Brain microvascular endothelial cell (primary cell): ENCODE results near the gene ZNF143.
"Not testable (repeated sequence)": the region's sequence is repeated elsewhere in the genome, so short reads cannot be mapped to it uniquely, and the experiment has no call there.

ENCODE experiments used
- DNase-seq: peaks from one replicate; pipeline ENCODE4 v3.0.0-alpha.2; 2020
- H3K27ac ChIP-seq: fragments of 250-450 bp; sonication (Bioruptor Pico); 2 replicates; pipeline ENCODE4 v1.5.1; 2020; ENCODE audit warnings: mild to moderate bottlenecking, moderate library complexity
- H3K27me3 ChIP-seq: fragments of 250-450 bp; sonication (Bioruptor Pico); replicated peaks from 2 replicates; pipeline ENCODE4 v1.5.1; 2020; ENCODE audit warnings: mild to moderate bottlenecking
- H3K36me3 ChIP-seq: fragments of 250-450 bp; sonication (Bioruptor Pico); replicated peaks from 2 replicates; pipeline ENCODE4 v1.5.1; 2020; ENCODE audit warnings: mild to moderate bottlenecking
- H3K4me3 ChIP-seq: 2 replicates; pipeline ENCODE4 v1.5.1; 2011; ENCODE audit warnings: low read depth, mild to moderate bottlenecking, control low read depth, low read length, moderate library complexity
- in situ Hi-C: cut with HindIII; loops from 2 replicates; pipeline ENCODE4 v1.10.0; 2017; ENCODE audit warnings: low sequenced_read_pairs, low pct_ligation_motif_present
- TF ChIP-seq, protein P1 (sequence below): IDR thresholded peaks from 2 replicates; pipeline ENCODE4 v1.5.1; 2011; ENCODE audit warnings: low read depth, mild to moderate bottlenecking, moderate library complexity, low read length, control low read depth, inconsistent platforms; ENCODE audit errors: missing control alignments

ZNF143 gene

GRCh38 chr11:9460322-9461062, at the start of gene ZNF143:
TSS of gene ZNF143 (plus strand) at chr11:9461012. CDS start at chr11:9471309, 10,297 bp downstream.
- Histone ChIP-seq H3K27ac (peak within 1 kb of the TSS; percentile 98), H3K27me3 (no peaks in the 10 kb centered on the region), H3K36me3 (no peaks in the 10 kb centered on the region), H3K4me3 (peak within 1 kb of the TSS; percentile 98)
- TF ChIP-seq, protein P1, sequence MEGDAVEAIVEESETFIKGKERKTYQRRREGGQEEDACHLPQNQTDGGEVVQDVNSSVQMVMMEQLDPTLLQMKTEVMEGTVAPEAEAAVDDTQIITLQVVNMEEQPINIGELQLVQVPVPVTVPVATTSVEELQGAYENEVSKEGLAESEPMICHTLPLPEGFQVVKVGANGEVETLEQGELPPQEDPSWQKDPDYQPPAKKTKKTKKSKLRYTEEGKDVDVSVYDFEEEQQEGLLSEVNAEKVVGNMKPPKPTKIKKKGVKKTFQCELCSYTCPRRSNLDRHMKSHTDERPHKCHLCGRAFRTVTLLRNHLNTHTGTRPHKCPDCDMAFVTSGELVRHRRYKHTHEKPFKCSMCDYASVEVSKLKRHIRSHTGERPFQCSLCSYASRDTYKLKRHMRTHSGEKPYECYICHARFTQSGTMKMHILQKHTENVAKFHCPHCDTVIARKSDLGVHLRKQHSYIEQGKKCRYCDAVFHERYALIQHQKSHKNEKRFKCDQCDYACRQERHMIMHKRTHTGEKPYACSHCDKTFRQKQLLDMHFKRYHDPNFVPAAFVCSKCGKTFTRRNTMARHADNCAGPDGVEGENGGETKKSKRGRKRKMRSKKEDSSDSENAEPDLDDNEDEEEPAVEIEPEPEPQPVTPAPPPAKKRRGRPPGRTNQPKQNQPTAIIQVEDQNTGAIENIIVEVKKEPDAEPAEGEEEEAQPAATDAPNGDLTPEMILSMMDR = no peak
- peak; percentile 100 for DNase-seq
- in situ Hi-C loops = no loop called here

GRCh38 chr11:9428706-9429105, 32.1 kb upstream of the ZNF143 start:
- Histone ChIP-seq H3K27me3 (no peaks in the 10 kb centered on the region), H3K36me3 (peaks cover 77% of the 10 kb centered on the region), H3K4me3 (no peak overlapping the region), H3K27ac (no peak overlapping the region)
- in situ Hi-C loops = no loop called here
- DNase-seq = no peak
- TF ChIP-seq, protein P1 = no peak

- TF ChIP-seq, protein P1 = no peak
- no peaks in the 10 kb centered on the region for H3K27me3 ChIP-seq
- H3K36me3 ChIP-seq = peaks cover 71% of the 10 kb centered on the region
- in situ Hi-C loops = no loop called here
- no peak for DNase-seq
- H3K27ac ChIP-seq = no peak overlapping the region
- no peak overlapping the region for H3K4me3 ChIP-seq
Measured at GRCh38 chr11:9438611-9439010, 22.2 kb upstream of the ZNF143 start.

- TF ChIP-seq, protein P1 = no peak
- Histone ChIP-seq H3K27me3 (no peaks in the 10 kb centered on the region), H3K4me3 (no peak overlapping the region), H3K36me3 (peaks cover 53% of the 10 kb centered on the region), H3K27ac (no peak overlapping the region)
- DNase-seq = no peak
- in situ Hi-C loops = no loop called here
Measured at GRCh38 chr11:9446230-9446629, 14.6 kb upstream of the ZNF143 start.

DNA sequence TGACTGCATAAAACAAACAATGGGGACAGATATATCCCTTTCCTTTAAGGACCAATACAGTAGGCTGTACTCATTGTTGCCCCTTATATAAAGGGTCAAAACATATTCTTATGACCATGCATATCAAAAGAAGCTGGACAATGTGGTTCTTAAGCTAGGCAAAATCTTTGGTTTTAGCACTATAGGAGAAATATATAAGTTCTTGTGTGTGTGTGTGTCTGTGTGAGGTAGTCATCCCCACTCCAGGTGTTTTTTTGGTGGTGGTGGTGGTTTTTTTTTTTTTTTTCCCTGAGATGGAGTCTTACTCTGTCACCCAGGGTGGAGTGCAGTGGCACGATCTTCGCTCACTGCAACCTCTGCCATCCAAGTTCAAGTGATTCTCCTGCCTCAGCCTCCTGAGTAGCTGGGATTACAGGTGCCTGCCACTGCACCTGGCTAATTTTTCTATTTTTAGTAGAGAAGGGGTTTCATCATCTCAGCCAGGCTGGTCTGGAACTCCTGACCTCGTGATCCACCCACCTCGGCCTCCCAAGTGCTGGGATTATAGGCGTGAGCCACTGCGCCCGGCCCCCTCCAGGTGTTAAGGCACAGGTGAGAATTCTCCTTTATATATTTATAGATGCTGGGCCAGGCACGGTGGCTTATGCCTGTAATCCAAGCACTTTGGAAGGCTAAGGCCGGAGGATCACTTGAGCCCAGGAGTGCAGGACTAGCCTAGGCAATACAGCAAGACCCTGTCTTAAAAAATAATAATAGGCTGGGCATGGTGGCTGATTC, 12.0 kb upstream of the ZNF143 start:
- peaks cover 31% of the 10 kb centered on the region for H3K36me3 ChIP-seq
- no peak overlapping the region for H3K27ac ChIP-seq
- H3K4me3 ChIP-seq = no peak overlapping the region
- in situ Hi-C loops = no loop called here
- no peak for DNase-seq
- H3K27me3 ChIP-seq = no peaks in the 10 kb centered on the region
- TF ChIP-seq, protein P1 = no peak

DNA sequence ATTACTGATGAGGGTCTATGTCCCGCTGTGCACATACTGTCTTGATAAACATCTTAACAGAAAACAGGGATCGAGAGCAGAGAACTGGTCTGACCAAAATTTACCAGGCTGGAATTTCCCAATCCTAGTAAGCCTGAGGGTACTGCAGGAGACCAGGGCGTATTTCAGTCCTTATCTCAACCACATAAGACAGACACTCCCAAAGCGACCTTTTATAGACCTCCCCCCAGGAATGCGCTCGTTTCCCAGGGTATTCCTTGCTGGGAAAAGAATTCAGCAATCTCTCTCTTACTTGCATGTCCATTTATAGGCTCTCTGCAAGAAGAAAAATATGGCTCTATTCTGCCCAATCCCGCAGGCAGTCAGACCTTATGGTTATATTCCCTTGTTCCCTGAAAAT, 8.8 kb upstream of the ZNF143 start:
- H3K36me3 ChIP-seq = peaks cover 12% of the 10 kb centered on the region
- H3K4me3 ChIP-seq, in situ Hi-C loops, H3K27ac ChIP-seq, DNase-seq, H3K27me3 ChIP-seq: not testable (repeated sequence)
